Naive thymus-derived CD4-positive, alpha-beta T cell (primary cell): ENCODE data around the gene CYP2W1. TPM values are rescaled to one million over a fixed set of nuclear protein-coding genes. Genes with fewer than 3 reads are reported as not detected.

Experiments
- ATAC-seq: fragments of 150-1000 bp; cut with Tn5 transposase; 2 replicates; pipeline ENCODE4 v1.10.0; 2021; ENCODE audit warnings: mild to moderate bottlenecking, moderate library complexity
- CTCF ChIA-PET: fragments of 350-600 bp; sonication (Branson Sonifier 250); formaldehyde crosslinking; loops from one replicate; lab custom pipeline; 2021; ENCODE audit warnings: antibody characterized with exemption; lab: Charles Lee
- POLR2A ChIA-PET: fragments of 350-600 bp; sonication (Branson Sonifier 250); formaldehyde crosslinking; loops from one replicate; lab custom pipeline; 2021; ENCODE audit warnings: antibody characterized with exemption, inconsistent platforms; lab: Charles Lee
- DNase-seq, 9 donors: peaks; one replicate each; pipeline versions ENCODE4 v3.0.0 to v3.0.0-alpha.2; 2020 to 2022; ENCODE audit warnings: mixed read lengths in 1 of 9
- H3K27ac ChIP-seq: one replicate; pipeline ENCODE4 v1.7.0; 2013; ENCODE audit warnings: mild to moderate bottlenecking, low read depth, low read length, moderate library complexity
- H3K27me3 ChIP-seq, 2 donors: one replicate each; pipeline ENCODE4 v1.7.0; 2013; ENCODE audit warnings: low read length in 2 of 2, mild to moderate bottlenecking in 2 of 2, moderate library complexity in 2 of 2; ENCODE audit not compliant: control insufficient read depth in 2 of 2, insufficient read depth in 2 of 2
- H3K36me3 ChIP-seq, 3 experiments: 1 replicate in 2 of 3; 2 replicates in 1 of 3; pipeline ENCODE4 v1.7.0; 2013; ENCODE audit warnings: low read length in 3 of 3, mild to moderate bottlenecking in 3 of 3, moderate library complexity in 1 of 3; ENCODE audit not compliant: insufficient read depth in 3 of 3, control insufficient read depth in 2 of 3
- H3K4me1 ChIP-seq, 2 donors: one replicate each; pipeline ENCODE4 v1.7.0; 2013; ENCODE audit warnings: low read length in 2 of 2, mild to moderate bottlenecking in 2 of 2, moderate library complexity in 1 of 2; ENCODE audit not compliant: control insufficient read depth in 2 of 2, insufficient read depth in 2 of 2
- H3K4me3 ChIP-seq: 2 replicates; pipeline ENCODE4 v1.7.0; 2013; ENCODE audit warnings: mild to moderate bottlenecking, low read length
- H3K9me3 ChIP-seq, 3 experiments: 1 replicate in 2 of 3; 2 replicates in 1 of 3; pipeline ENCODE4 v1.7.0; 2013; ENCODE audit warnings: low read length in 3 of 3; ENCODE audit not compliant: control insufficient read depth in 2 of 3
- H3K27ac Mint-ChIP-seq, 9 donors: one replicate each; pipeline ENCODE4 v1.8.0; 2020 to 2022; ENCODE audit warnings: mixed read lengths in 9 of 9, mild to moderate bottlenecking in 8 of 9, moderate library complexity in 5 of 9, inconsistent platforms in 2 of 9
- H3K27me3 Mint-ChIP-seq, 5 donors: one replicate each; pipeline ENCODE4 v1.8.0; 2021 to 2022; ENCODE audit warnings: mixed read lengths in 5 of 5, mild to moderate bottlenecking in 1 of 5
- H3K36me3 Mint-ChIP-seq, 5 donors: one replicate each; pipeline ENCODE4 v1.8.0; 2020 to 2022; ENCODE audit warnings: mixed read lengths in 5 of 5, mild to moderate bottlenecking in 3 of 5, inconsistent platforms in 1 of 5
- H3K4me1 Mint-ChIP-seq, 7 donors: one replicate each; pipeline ENCODE4 v1.8.0; 2020 to 2022; ENCODE audit warnings: mixed read lengths in 7 of 7, mild to moderate bottlenecking in 3 of 7, inconsistent platforms in 1 of 7
- H3K4me3 Mint-ChIP-seq, 10 donors: one replicate each; pipeline ENCODE4 v1.8.0; 2020 to 2022; ENCODE audit warnings: mild to moderate bottlenecking in 10 of 10, mixed read lengths in 10 of 10, moderate library complexity in 6 of 10, inconsistent platforms in 2 of 10
- H3K9me3 Mint-ChIP-seq, 11 donors: one replicate each; pipeline ENCODE4 v1.8.0; 2020 to 2022; ENCODE audit warnings: mixed read lengths in 11 of 11, mild to moderate bottlenecking in 4 of 11, inconsistent platforms in 1 of 11, moderate library complexity in 1 of 11
- intact Hi-C, 2 donors: fragments of 100-400 bp; cut with micrococcal nuclease; formaldehyde crosslinking; loops; one replicate each; pipeline ENCODE4 v1.15.1; 2023
- polyA plus RNA-seq, 2 donors: library from polyadenylated mRNA; unstranded; fragments of 300-500 nt; fragmentation: Illumina TruSeq; gene quantifications; one replicate each; pipeline ENCODE4 v1.2.3, GENCODE V29; 2021
- total RNA-seq, 6 experiments: library from RNA in 5 of 6; stranded (reverse) in 5 of 6; gene quantifications; 1 replicate in 5 of 6; 2 replicates in 1 of 6; pipeline ENCODE4 v1.2.3 and lab custom pipeline; 2021 to 2026

The CYP2W1 gene
- total and polyA plus RNA-seq, 7 experiments from 2014 or later = not detected

GRCh38 chr7:961546-962400 is 21.2 kb upstream of the CYP2W1 start:
- H3K9me3 Mint-ChIP-seq = no peaks in the 10 kb centered on the region
- DNase-seq (no peak), ATAC-seq (no peak)
- Histone ChIP-seq H3K36me3 (peaks cover 0 to 5% (median 0%) of the 10 kb centered on the region in 3 experiments), H3K4me1 (peaks cover 0 to 5% of the 10 kb centered on the region in 2 donors), H3K4me3 (no peak overlapping the region), H3K27me3 (no peaks in the 10 kb centered on the region), H3K27ac (no peak overlapping the region), H3K9me3 (no peaks in the 10 kb centered on the region)
- intact Hi-C loops = loop anchor here in 1 of 2 donors (2.0 kb wide), 1 partner anchor 39 kb away; no protein-coding TSS in a partner anchor
- POLR2A ChIA-PET = interaction anchor here (0.8 kb wide), 1 partner anchor 12 kb away, joined by 3 read pairs; no protein-coding TSS in a partner anchor
- peaks cover 0 to 6% (median 0%) of the 10 kb centered on the region in 5 donors for H3K27me3 Mint-ChIP-seq
- H3K4me1 Mint-ChIP-seq = peaks cover 5 to 38% (median 28%) of the 10 kb centered on the region in 7 donors
- no peak overlapping the region for H3K27ac Mint-ChIP-seq
- CTCF ChIA-PET = no interaction called here
- peaks cover 0 to 2% (median 0%) of the 10 kb centered on the region in 5 donors for H3K36me3 Mint-ChIP-seq
- H3K4me3 Mint-ChIP-seq = peak overlapping the region in 3 of 10 donors; percentile 4 to 38 (median 5)

- H3K27me3 Mint-ChIP-seq = peaks cover 0 to 6% (median 0%) of the 10 kb centered on the region in 5 donors
- intact Hi-C loops = loop anchor here in 1 of 2 donors (1.0 to 2.0 kb wide), 2 partner anchors 13 to 40 kb away; partner anchors contain the start of gene COX19
- Histone ChIP-seq H3K27ac (no peak overlapping the region), H3K27me3 (no peaks in the 10 kb centered on the region), H3K36me3 (peaks cover 0 to 11% (median 0%) of the 10 kb centered on the region in 3 experiments), H3K4me3 (no peak overlapping the region), H3K9me3 (no peaks in the 10 kb centered on the region), H3K4me1 (peaks cover 0 to 5% of the 10 kb centered on the region in 2 donors)
- H3K36me3 Mint-ChIP-seq = peaks cover 0 to 4% (median 2%) of the 10 kb centered on the region in 5 donors
- no peaks in the 10 kb centered on the region for H3K9me3 Mint-ChIP-seq
- H3K27ac Mint-ChIP-seq = no peak overlapping the region
- ATAC-seq (no peak), DNase-seq (no peak)
- ChIA-PET POLR2A (no interaction called here), CTCF (no interaction called here)
- peaks cover 5 to 38% (median 28%) of the 10 kb centered on the region in 7 donors for H3K4me1 Mint-ChIP-seq
- peak overlapping the region in 1 of 10 donors; percentile 38 for H3K4me3 Mint-ChIP-seq
Observed at GRCh38 chr7:962401-963081, 20.4 kb upstream of the CYP2W1 start.

GRCh38 chr7:963236-964078 is 19.5 kb upstream of the CYP2W1 start:
- DNase-seq (peak in 2 of 9 donors; percentile 25 to 35), ATAC-seq (peak; percentile 12)
- Mint-ChIP-seq H3K27me3 (peaks cover 0 to 6% (median 0%) of the 10 kb centered on the region in 5 donors), H3K9me3 (no peaks in the 10 kb centered on the region), H3K4me3 (peak overlapping the region in 8 of 10 donors; percentile 17 to 79 (median 70)), H3K27ac (peak overlapping the region in 5 of 9 donors; percentile 37 to 72 (median 49)), H3K4me1 (peaks cover 5 to 38% (median 31%) of the 10 kb centered on the region in 7 donors), H3K36me3 (peaks cover 5 to 11% (median 6%) of the 10 kb centered on the region in 5 donors)
- CTCF ChIA-PET = no interaction called here
- Histone ChIP-seq H3K9me3 (no peaks in the 10 kb centered on the region), H3K27ac (no peak overlapping the region), H3K36me3 (peaks cover 0 to 20% (median 9%) of the 10 kb centered on the region in 3 experiments), H3K4me1 (peaks cover 0 to 5% of the 10 kb centered on the region in 2 donors), H3K27me3 (no peaks in the 10 kb centered on the region), H3K4me3 (no peak overlapping the region)
- POLR2A ChIA-PET = no interaction called here
- intact Hi-C loops = loop anchor here in 1 of 2 donors (1.0 to 2.0 kb wide), 2 partner anchors 12 to 41 kb away; partner anchors contain the start of gene COX19

- Histone ChIP-seq H3K36me3 (peaks cover 0 to 32% (median 17%) of the 10 kb centered on the region in 3 experiments), H3K4me1 (peaks cover 0 to 5% of the 10 kb centered on the region in 2 donors), H3K4me3 (no peak overlapping the region), H3K9me3 (no peaks in the 10 kb centered on the region), H3K27me3 (no peaks in the 10 kb centered on the region), H3K27ac (no peak overlapping the region)
- H3K9me3 Mint-ChIP-seq = no peaks in the 10 kb centered on the region
- CTCF ChIA-PET = no interaction called here
- intact Hi-C loops = no loop called here
- peak overlapping the region in 8 of 9 donors; percentile 14 to 74 (median 58) for H3K27ac Mint-ChIP-seq
- DNase-seq = no peak
- H3K4me1 Mint-ChIP-seq = peaks cover 5 to 38% (median 31%) of the 10 kb centered on the region in 7 donors
- peaks cover 5 to 11% (median 6%) of the 10 kb centered on the region in 5 donors for H3K36me3 Mint-ChIP-seq
- H3K4me3 Mint-ChIP-seq = peak overlapping the region in 5 of 10 donors; percentile 29 to 72 (median 51)
- peaks cover 0 to 6% (median 0%) of the 10 kb centered on the region in 5 donors for H3K27me3 Mint-ChIP-seq
- peak; percentile 39 for ATAC-seq
- POLR2A ChIA-PET = interaction anchor here (1.3 to 1.4 kb wide), 2 partner anchors 10 to 54 kb away, joined by 5 to 6 read pairs; partner anchors contain the start of gene COX19
Observed at GRCh38 chr7:964401-965231, 18.4 kb upstream of the CYP2W1 start.

GRCh38 chr7:966291-967069 is 16.5 kb upstream of the CYP2W1 start:
- Mint-ChIP-seq H3K4me3 (peak overlapping the region in 1 of 10 donors; percentile 1), H3K4me1 (peaks cover 12 to 43% (median 30%) of the 10 kb centered on the region in 7 donors), H3K36me3 (peaks cover 9 to 17% (median 12%) of the 10 kb centered on the region in 5 donors), H3K27ac (peak overlapping the region in 7 of 9 donors; percentile 38 to 91 (median 56)), H3K9me3 (peaks cover 0 to 2% (median 0%) of the 10 kb centered on the region in 11 donors), H3K27me3 (peaks cover 0 to 6% (median 0%) of the 10 kb centered on the region in 5 donors)
- ATAC-seq = no peak
- Histone ChIP-seq H3K36me3 (peaks cover 0 to 46% (median 23%) of the 10 kb centered on the region in 3 experiments), H3K9me3 (no peaks in the 10 kb centered on the region), H3K4me1 (peaks cover 0 to 5% of the 10 kb centered on the region in 2 donors), H3K4me3 (no peak overlapping the region), H3K27me3 (no peaks in the 10 kb centered on the region), H3K27ac (no peak overlapping the region)
- ChIA-PET CTCF (no interaction called here), POLR2A (interaction anchor here (1.1 kb wide), 1 partner anchor 207 kb away, joined by 6 read pairs; no protein-coding TSS in a partner anchor)
- intact Hi-C loops = no loop called here
- no peak for DNase-seq
